WTC11 (cell line): ENCODE measurements around the gene PHACTR3. TPM values are rescaled to one million over a fixed set of nuclear protein-coding genes. Genes with fewer than 3 reads are reported as not detected.

Source experiments
- ATAC-seq: fragments of 200-7000 bp; cut with Tn5 transposase; 2 replicates; pipeline ENCODE4 v1.10.0; 2021; ENCODE audit warnings: mild to moderate bottlenecking, moderate library complexity
- CTCF ChIA-PET: fragments of 300-600 bp; sonication (Branson Sonifier 250); formaldehyde crosslinking; loops from one replicate; lab custom pipeline; 2021; ENCODE audit warnings: antibody characterized with exemption; lab: Charles Lee
- POLR2A ChIA-PET: fragments of 350-600 bp; sonication (Branson Sonifier 250); formaldehyde crosslinking; loops from one replicate; lab custom pipeline; 2021; ENCODE audit warnings: antibody characterized with exemption; lab: Charles Lee
- DNase-seq: peaks from one replicate; pipeline ENCODE4 v3.0.0; 2021; ENCODE audit warnings: low spot score
- H3K27ac Mint-ChIP-seq: 2 replicates; pipeline ENCODE4 v1.8.0; 2021; ENCODE audit warnings: mixed read lengths
- H3K27me3 Mint-ChIP-seq: 2 replicates; pipeline ENCODE4 v1.8.0; 2021; ENCODE audit warnings: low read depth, mild to moderate bottlenecking, moderate library complexity, mixed read lengths
- H3K36me3 Mint-ChIP-seq: 2 replicates; pipeline ENCODE4 v1.8.0; 2021; ENCODE audit warnings: mixed read lengths
- H3K4me1 Mint-ChIP-seq: 2 replicates; pipeline ENCODE4 v1.8.0; 2022; ENCODE audit warnings: mixed read lengths
- H3K4me3 Mint-ChIP-seq: 2 replicates; pipeline ENCODE4 v1.8.0; 2021; ENCODE audit warnings: mild to moderate bottlenecking, moderate library complexity, mixed read lengths
- H3K9me3 Mint-ChIP-seq: 2 replicates; pipeline ENCODE4 v1.8.0; 2021; ENCODE audit warnings: mixed read lengths
- ESRRA ChIP-seq: sonication (generic); formaldehyde crosslinking; IDR thresholded peaks from 2 replicates; pipeline ENCODE4 v1.8.1; 2022; ENCODE audit warnings: mild to moderate bottlenecking, missing genetic modification reagents, borderline replicate concordance
- FOXP1 ChIP-seq: sonication (generic); formaldehyde crosslinking; IDR thresholded peaks from 2 replicates; pipeline ENCODE4 v1.8.0; 2022; ENCODE audit warnings: missing genetic modification reagents, mild to moderate bottlenecking, moderate library complexity, borderline replicate concordance
- KAT7 ChIP-seq: sonication (generic); formaldehyde crosslinking; IDR thresholded peaks from 2 replicates; pipeline ENCODE4 v1.8.1; 2023; ENCODE audit warnings: missing genetic modification reagents, mild to moderate bottlenecking, borderline replicate concordance
- NFATC4 ChIP-seq: fragments of 250-450 bp; sonication (Bioruptor Pico); IDR thresholded peaks from 2 replicates; pipeline ENCODE4 v1.9.0; 2021; ENCODE audit warnings: mild to moderate bottlenecking
- NFYB ChIP-seq: sonication (generic); formaldehyde crosslinking; conservative IDR thresholded peaks from 2 replicates; pipeline ENCODE4 v1.8.0; 2022; ENCODE audit warnings: low read depth, missing genetic modification reagents
- TP53 ChIP-seq: sonication (generic); formaldehyde crosslinking; IDR thresholded peaks from 2 replicates; pipeline ENCODE4 v1.8.1; 2023; ENCODE audit warnings: mild to moderate bottlenecking, missing genetic modification reagents
- ZBTB21 ChIP-seq: sonication (generic); formaldehyde crosslinking; IDR thresholded peaks from 2 replicates; pipeline ENCODE4 v1.8.1; 2023; ENCODE audit warnings: mild to moderate bottlenecking, missing genetic modification reagents, borderline replicate concordance
- ZNF423 ChIP-seq: fragments of 250-450 bp; sonication (Bioruptor Pico); IDR thresholded peaks from 2 replicates; pipeline ENCODE4 v2.1.2; 2022; ENCODE audit warnings: mild to moderate bottlenecking, moderate library complexity
- ZNF671 ChIP-seq: fragments of 250-450 bp; sonication (Bioruptor Pico); IDR thresholded peaks from 2 replicates; pipeline ENCODE4 v1.8.0; 2021; ENCODE audit warnings: mild to moderate bottlenecking
- total RNA-seq: library from RNA; stranded (reverse); gene quantifications from 3 replicates; pipeline ENCODE4 v1.2.3, GENCODE V29; 2021
- TF ChIP-seq, protein P1 (sequence below): sonication (generic); formaldehyde crosslinking; IDR thresholded peaks from 2 replicates; pipeline ENCODE4 v1.8.1; 2023; ENCODE audit warnings: mild to moderate bottlenecking, missing genetic modification reagents, borderline replicate concordance
- TF ChIP-seq, protein P2 (sequence below): sonication (generic); formaldehyde crosslinking; IDR thresholded peaks from 2 replicates; pipeline ENCODE4 v1.8.1; 2023; ENCODE audit warnings: mild to moderate bottlenecking, moderate library complexity, missing genetic modification reagents
- TF ChIP-seq, protein P3 (sequence below): sonication (generic); formaldehyde crosslinking; conservative IDR thresholded peaks from 2 replicates; pipeline ENCODE4 v1.8.1; 2022; ENCODE audit warnings: mild to moderate bottlenecking, missing genetic modification reagents
- TF ChIP-seq, protein P4 (sequence below): sonication (generic); formaldehyde crosslinking; IDR thresholded peaks from 2 replicates; pipeline ENCODE4 v1.8.1; 2023; ENCODE audit warnings: mild to moderate bottlenecking, missing genetic modification reagents
- TF ChIP-seq, protein P5 (sequence below): sonication (generic); formaldehyde crosslinking; IDR thresholded peaks from 2 replicates; pipeline ENCODE4 v1.8.1; 2023; ENCODE audit warnings: mild to moderate bottlenecking, missing genetic modification reagents

Gene PHACTR3
- total RNA-seq, 1 experiment from 2014 or later: 0.28 TPM

DNA sequence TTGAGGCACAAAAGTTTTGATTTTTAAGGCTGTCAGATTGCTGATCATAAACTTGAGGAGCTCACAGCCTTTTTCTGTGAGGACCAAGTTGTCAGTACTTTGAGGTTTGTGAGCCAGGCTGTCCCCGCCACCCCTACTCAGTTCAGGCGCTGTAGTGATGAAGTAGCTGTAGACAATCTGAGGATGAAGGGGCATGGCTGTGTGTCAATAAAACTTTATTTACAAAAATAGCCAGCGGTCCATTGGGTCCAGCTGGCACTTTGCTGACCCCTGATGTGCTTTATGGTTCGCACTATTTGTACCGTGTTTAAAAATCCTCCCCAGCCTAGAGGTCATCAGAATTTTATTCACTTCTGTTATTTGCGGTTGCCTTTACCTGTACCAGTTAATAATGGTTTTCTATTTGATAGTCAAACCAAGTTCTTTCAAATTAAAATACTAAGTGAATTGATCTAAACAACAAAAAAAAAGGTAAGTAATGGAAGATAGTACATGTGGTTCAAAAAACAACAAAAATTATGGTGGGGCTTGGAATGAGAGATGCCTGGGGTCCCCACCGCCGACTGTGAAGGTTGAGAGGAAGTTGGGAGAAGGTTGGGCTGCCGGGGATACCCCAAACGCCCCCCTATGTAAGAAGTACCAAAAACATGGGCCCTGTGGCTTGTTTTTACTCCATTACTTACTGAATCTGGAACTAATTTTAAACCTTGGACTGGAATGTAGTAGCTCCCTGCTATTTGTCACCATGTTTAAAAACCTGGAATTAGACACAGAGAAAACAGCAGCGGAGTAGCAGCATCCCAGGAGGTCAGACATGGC, 205.5 kb downstream of the PHACTR3 start (continued):
- TF ChIP-seq, protein P1, sequence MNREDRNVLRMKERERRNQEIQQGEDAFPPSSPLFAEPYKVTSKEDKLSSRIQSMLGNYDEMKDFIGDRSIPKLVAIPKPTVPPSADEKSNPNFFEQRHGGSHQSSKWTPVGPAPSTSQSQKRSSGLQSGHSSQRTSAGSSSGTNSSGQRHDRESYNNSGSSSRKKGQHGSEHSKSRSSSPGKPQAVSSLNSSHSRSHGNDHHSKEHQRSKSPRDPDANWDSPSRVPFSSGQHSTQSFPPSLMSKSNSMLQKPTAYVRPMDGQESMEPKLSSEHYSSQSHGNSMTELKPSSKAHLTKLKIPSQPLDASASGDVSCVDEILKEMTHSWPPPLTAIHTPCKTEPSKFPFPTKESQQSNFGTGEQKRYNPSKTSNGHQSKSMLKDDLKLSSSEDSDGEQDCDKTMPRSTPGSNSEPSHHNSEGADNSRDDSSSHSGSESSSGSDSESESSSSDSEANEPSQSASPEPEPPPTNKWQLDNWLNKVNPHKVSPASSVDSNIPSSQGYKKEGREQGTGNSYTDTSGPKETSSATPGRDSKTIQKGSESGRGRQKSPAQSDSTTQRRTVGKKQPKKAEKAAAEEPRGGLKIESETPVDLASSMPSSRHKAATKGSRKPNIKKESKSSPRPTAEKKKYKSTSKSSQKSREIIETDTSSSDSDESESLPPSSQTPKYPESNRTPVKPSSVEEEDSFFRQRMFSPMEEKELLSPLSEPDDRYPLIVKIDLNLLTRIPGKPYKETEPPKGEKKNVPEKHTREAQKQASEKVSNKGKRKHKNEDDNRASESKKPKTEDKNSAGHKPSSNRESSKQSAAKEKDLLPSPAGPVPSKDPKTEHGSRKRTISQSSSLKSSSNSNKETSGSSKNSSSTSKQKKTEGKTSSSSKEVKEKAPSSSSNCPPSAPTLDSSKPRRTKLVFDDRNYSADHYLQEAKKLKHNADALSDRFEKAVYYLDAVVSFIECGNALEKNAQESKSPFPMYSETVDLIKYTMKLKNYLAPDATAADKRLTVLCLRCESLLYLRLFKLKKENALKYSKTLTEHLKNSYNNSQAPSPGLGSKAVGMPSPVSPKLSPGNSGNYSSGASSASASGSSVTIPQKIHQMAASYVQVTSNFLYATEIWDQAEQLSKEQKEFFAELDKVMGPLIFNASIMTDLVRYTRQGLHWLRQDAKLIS: no peak
- TF ChIP-seq ZBTB21 (CRISPR knock-in tag) (no peak), ZNF671 (no peak), ESRRA (no peak), NFYB (CRISPR knock-in tag) (no peak), FOXP1 (CRISPR knock-in tag) (no peak)

DNA sequence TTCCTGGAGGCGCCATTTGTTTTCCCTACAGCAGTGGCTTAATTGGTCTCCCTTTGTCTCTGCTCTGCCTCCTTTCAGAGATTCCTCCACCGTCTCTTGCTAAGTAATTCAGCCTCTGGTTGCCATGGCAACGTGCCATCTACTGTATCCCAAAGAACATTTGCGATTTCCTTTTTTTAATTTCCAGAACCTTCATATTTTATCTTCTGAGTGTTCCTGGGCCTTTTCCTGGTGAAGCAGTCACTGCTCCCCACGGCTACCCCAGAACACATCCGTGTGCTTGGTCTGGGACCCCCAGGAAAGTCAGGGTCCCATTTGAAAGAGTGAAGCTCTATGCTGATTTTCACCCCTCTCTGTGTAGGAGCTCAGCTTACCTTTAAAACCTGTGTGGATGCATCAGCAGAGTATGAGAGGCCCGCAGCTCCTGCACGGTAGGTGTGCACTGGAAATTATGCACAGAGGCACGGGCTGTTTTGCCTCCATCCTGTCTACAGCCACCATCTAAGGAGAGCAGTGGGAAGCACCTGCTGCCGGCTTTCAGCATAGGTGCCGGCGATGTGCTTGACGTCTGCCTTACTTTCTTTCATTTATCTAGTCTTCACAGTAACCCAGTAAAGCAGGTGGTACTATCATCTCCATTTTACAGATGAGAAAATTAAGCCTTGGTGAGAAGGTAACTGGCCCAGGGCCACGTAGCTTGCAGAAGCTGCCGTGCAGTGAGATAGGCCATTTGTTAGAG, 206.3 kb downstream of the PHACTR3 start:
- ATAC-seq (no peak), DNase-seq (no peak)
- Mint-ChIP-seq H3K4me1 (no peaks in the 10 kb centered on the region), H3K36me3 (no peaks in the 10 kb centered on the region), H3K27me3 (peaks cover 9% of the 10 kb centered on the region), H3K4me3 (no peak overlapping the region), H3K9me3 (no peaks in the 10 kb centered on the region), H3K27ac (no peak overlapping the region)
- ChIA-PET CTCF (no interaction called here), POLR2A (no interaction called here)
- TF ChIP-seq TP53 (CRISPR knock-in tag): no peak
- TF ChIP-seq ZNF423 (CRISPR knock-in tag): no peak
- TF ChIP-seq, protein P2, sequence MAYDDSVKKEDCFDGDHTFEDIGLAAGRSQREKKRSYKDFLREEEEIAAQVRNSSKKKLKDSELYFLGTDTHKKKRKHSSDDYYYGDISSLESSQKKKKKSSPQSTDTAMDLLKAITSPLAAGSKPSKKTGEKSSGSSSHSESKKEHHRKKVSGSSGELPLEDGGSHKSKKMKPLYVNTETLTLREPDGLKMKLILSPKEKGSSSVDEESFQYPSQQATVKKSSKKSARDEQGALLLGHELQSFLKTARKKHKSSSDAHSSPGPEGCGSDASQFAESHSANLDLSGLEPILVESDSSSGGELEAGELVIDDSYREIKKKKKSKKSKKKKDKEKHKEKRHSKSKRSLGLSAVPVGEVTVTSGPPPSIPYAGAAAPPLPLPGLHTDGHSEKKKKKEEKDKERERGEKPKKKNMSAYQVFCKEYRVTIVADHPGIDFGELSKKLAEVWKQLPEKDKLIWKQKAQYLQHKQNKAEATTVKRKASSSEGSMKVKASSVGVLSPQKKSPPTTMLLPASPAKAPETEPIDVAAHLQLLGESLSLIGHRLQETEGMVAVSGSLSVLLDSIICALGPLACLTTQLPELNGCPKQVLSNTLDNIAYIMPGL (CRISPR knock-in tag): no peak
- TF ChIP-seq, protein P3, sequence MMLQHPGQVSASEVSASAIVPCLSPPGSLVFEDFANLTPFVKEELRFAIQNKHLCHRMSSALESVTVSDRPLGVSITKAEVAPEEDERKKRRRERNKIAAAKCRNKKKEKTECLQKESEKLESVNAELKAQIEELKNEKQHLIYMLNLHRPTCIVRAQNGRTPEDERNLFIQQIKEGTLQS: no peak
- no peak for TF ChIP-seq KAT7
- no peak for TF ChIP-seq NFATC4 (CRISPR knock-in tag)
- TF ChIP-seq, protein P4, sequence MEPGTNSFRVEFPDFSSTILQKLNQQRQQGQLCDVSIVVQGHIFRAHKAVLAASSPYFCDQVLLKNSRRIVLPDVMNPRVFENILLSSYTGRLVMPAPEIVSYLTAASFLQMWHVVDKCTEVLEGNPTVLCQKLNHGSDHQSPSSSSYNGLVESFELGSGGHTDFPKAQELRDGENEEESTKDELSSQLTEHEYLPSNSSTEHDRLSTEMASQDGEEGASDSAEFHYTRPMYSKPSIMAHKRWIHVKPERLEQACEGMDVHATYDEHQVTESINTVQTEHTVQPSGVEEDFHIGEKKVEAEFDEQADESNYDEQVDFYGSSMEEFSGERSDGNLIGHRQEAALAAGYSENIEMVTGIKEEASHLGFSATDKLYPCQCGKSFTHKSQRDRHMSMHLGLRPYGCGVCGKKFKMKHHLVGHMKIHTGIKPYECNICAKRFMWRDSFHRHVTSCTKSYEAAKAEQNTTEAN (CRISPR knock-in tag): no peak
- TF ChIP-seq, protein P5, sequence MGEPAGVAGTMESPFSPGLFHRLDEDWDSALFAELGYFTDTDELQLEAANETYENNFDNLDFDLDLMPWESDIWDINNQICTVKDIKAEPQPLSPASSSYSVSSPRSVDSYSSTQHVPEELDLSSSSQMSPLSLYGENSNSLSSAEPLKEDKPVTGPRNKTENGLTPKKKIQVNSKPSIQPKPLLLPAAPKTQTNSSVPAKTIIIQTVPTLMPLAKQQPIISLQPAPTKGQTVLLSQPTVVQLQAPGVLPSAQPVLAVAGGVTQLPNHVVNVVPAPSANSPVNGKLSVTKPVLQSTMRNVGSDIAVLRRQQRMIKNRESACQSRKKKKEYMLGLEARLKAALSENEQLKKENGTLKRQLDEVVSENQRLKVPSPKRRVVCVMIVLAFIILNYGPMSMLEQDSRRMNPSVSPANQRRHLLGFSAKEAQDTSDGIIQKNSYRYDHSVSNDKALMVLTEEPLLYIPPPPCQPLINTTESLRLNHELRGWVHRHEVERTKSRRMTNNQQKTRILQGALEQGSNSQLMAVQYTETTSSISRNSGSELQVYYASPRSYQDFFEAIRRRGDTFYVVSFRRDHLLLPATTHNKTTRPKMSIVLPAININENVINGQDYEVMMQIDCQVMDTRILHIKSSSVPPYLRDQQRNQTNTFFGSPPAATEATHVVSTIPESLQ (CRISPR knock-in tag): no peak
- TF ChIP-seq ZBTB21 (CRISPR knock-in tag): no peak
